HG03108 (cell line): ENCODE measurements around the gene SULT2B1.
A peak's percentile ranks its signal among the peaks of the same experiment; 100 is the strongest.
"Not testable (repeated sequence)": the region's sequence is repeated elsewhere in the genome, so short reads cannot be mapped to it uniquely, and the experiment has no call there.

Experiments
- ATAC-seq: cut with Tn5 transposase; IDR thresholded peaks from one replicate; pipeline ENCODE4 v1.9.1; 2021; ENCODE audit warnings: moderate library complexity; ENCODE audit not compliant: unreplicated experiment

SULT2B1 gene

GRCh38 chr19:48618278-48618915, 66.4 kb downstream of the SULT2B1 start:
- ATAC-seq, result no peak

- ATAC-seq, result peak; percentile 77
Observed at GRCh38 chr19:48618916-48619691, 67.1 kb downstream of the SULT2B1 start, which contains the start of the genes RPL18 and SPHK2. RPL18 (minus strand) TSS chr19:48619178; CDS start chr19:48619143, 35 bp downstream. SPHK2 (plus strand) TSS chr19:48619506; CDS start chr19:48620515, 1,009 bp downstream.

GRCh38 chr19:48619692-48620585, 68.0 kb downstream of the SULT2B1 start:
- no peak for ATAC-seq

GRCh38 chr19:48623556-48624066, 71.6 kb downstream of the SULT2B1 start:
- no peak for ATAC-seq

- peak; percentile 65 for ATAC-seq
Observed at GRCh38 chr19:48624067-48624594, 72.2 kb downstream of the SULT2B1 start.

GRCh38 chr19:48624791-48625723, 73.1 kb downstream of the SULT2B1 start:
- ATAC-seq, result no peak

- no peak for ATAC-seq
Observed at GRCh38 chr19:48625891-48626327, 73.9 kb downstream of the SULT2B1 start.

- no peak for ATAC-seq
Observed at GRCh38 chr19:48627201-48627864, 75.4 kb downstream of the SULT2B1 start.

- ATAC-seq, result no peak
Observed at GRCh38 chr19:48627865-48628314, 75.9 kb downstream of the SULT2B1 start.

GRCh38 chr19:48628486-48629296, 76.7 kb downstream of the SULT2B1 start:
- no peak for ATAC-seq

- ATAC-seq, result no peak
Observed at GRCh38 chr19:48629297-48629598, 77.3 kb downstream of the SULT2B1 start.

GRCh38 chr19:48629599-48630295, 77.8 kb downstream of the SULT2B1 start:
- no peak for ATAC-seq

- ATAC-seq, result no peak
Observed at GRCh38 chr19:48630296-48631063, 78.5 kb downstream of the SULT2B1 start.

GRCh38 chr19:48631225-48631624, 79.3 kb downstream of the SULT2B1 start:
- no peak for ATAC-seq

- ATAC-seq, result not testable (repeated sequence)
Observed at GRCh38 chr19:48632286-48632685, 80.3 kb downstream of the SULT2B1 start.

- ATAC-seq, result no peak
Observed at GRCh38 chr19:48632692-48633147, 80.7 kb downstream of the SULT2B1 start.
